H9 (cell line): ENCODE measurements around the gene MYNN. TPM values are rescaled to one million over a fixed set of nuclear protein-coding genes. Genes with fewer than 3 reads are reported as not detected.

Source experiments
- DNase-seq: peaks from one replicate; pipeline ENCODE4 v3.0.0-alpha.2; 2017
- H2AFZ ChIP-seq: one replicate; pipeline ENCODE4 v1.6.1; 2013; ENCODE audit warnings: mild to moderate bottlenecking, low read length, control low read depth, moderate library complexity
- H2AK5ac ChIP-seq: 2 replicates; pipeline ENCODE4 v1.6.1; 2013; ENCODE audit warnings: low read length, control low read depth, mixed read lengths; ENCODE audit not compliant: insufficient read length
- H2BK120ac ChIP-seq: one replicate; pipeline ENCODE4 v1.6.1; 2013; ENCODE audit warnings: low read depth, mild to moderate bottlenecking, low read length, control low read depth, inconsistent platforms; ENCODE audit not compliant: poor library complexity, severe bottlenecking
- H2BK12ac ChIP-seq: 2 replicates; pipeline ENCODE4 v1.6.1; 2013; ENCODE audit warnings: low read length, control low read depth, mixed read lengths, low read depth; ENCODE audit not compliant: insufficient read length
- H2BK15ac ChIP-seq: 2 replicates; pipeline ENCODE4 v1.6.1; 2013; ENCODE audit warnings: low read depth, low read length, control low read depth
- H2BK20ac ChIP-seq: one replicate; pipeline ENCODE4 v1.6.1; 2013; ENCODE audit warnings: low read depth, mild to moderate bottlenecking, low read length, control low read depth, inconsistent platforms; ENCODE audit not compliant: poor library complexity, severe bottlenecking
- H2BK5ac ChIP-seq: 2 replicates; pipeline ENCODE4 v1.6.1; 2013; ENCODE audit warnings: low read length, control low read depth, mixed read lengths; ENCODE audit not compliant: insufficient read length
- H3K14ac ChIP-seq: 2 replicates; pipeline ENCODE4 v1.6.1; 2013; ENCODE audit warnings: low read length, control low read depth; ENCODE audit not compliant: insufficient read depth
- H3K18ac ChIP-seq: 2 replicates; pipeline ENCODE4 v1.6.1; 2013; ENCODE audit warnings: low read depth, mild to moderate bottlenecking, mixed read lengths, low read length, control low read depth; ENCODE audit not compliant: insufficient read length
- H3K23ac ChIP-seq: 2 replicates; pipeline ENCODE4 v1.6.1; 2013; ENCODE audit warnings: low read length, control low read depth, mixed read lengths, low read depth; ENCODE audit not compliant: insufficient read length
- H3K23me2 ChIP-seq: 2 replicates; pipeline ENCODE4 v1.6.1; 2013; ENCODE audit warnings: low read depth, mild to moderate bottlenecking, mixed read lengths, low read length, control low read depth; ENCODE audit not compliant: insufficient read length, poor library complexity, severe bottlenecking
- H3K27ac ChIP-seq: 2 replicates; pipeline ENCODE4 v1.5.1; 2013; ENCODE audit warnings: low read length, control low read depth, mixed read lengths, low read depth; ENCODE audit not compliant: insufficient read length
- H3K27me3 ChIP-seq: 2 replicates; pipeline ENCODE4 v1.6.1; 2013; ENCODE audit warnings: low read length, control low read depth, inconsistent platforms; ENCODE audit not compliant: insufficient read depth
- H3K4ac ChIP-seq: 2 replicates; pipeline ENCODE4 v1.6.1; 2013; ENCODE audit warnings: low read depth, mild to moderate bottlenecking, control low read depth, inconsistent platforms, low read length, moderate library complexity
- H3K4me1 ChIP-seq: 2 replicates; pipeline ENCODE4 v1.6.1; 2013; ENCODE audit warnings: low read length, control low read depth, inconsistent platforms; ENCODE audit not compliant: insufficient read depth
- H3K4me2 ChIP-seq: 2 replicates; pipeline ENCODE4 v1.6.1; 2013; ENCODE audit warnings: low read length, control low read depth, mixed read lengths; ENCODE audit not compliant: insufficient read length, insufficient read depth
- H3K56ac ChIP-seq: 2 replicates; pipeline ENCODE4 v1.6.1; 2013; ENCODE audit warnings: low read depth, mild to moderate bottlenecking, mixed read lengths, low read length, control low read depth; ENCODE audit not compliant: insufficient read length
- H3K79me1 ChIP-seq: 2 replicates; pipeline ENCODE4 v1.6.1; 2013; ENCODE audit warnings: low read depth, mild to moderate bottlenecking, moderate library complexity, low read length, control low read depth, inconsistent platforms; ENCODE audit not compliant: insufficient read depth, poor library complexity, severe bottlenecking
- H3K79me2 ChIP-seq: 2 replicates; pipeline ENCODE4 v1.6.1; 2013; ENCODE audit warnings: low read length, control low read depth, inconsistent platforms; ENCODE audit not compliant: insufficient read depth
- H3K9ac ChIP-seq: 2 replicates; pipeline ENCODE4 v1.6.1; 2013; ENCODE audit warnings: low read length, control low read depth, mixed read lengths; ENCODE audit not compliant: insufficient read length; ENCODE audit errors: extremely low read depth
- H3K9me3 ChIP-seq: one replicate; pipeline ENCODE4 v1.6.1; 2013; ENCODE audit warnings: low read depth, low read length, inconsistent platforms; ENCODE audit not compliant: control insufficient read depth
- H3T11ph ChIP-seq: one replicate; pipeline ENCODE4 v1.6.1; 2013; ENCODE audit warnings: mild to moderate bottlenecking, low read length, control low read depth, inconsistent platforms
- H4K20me1 ChIP-seq: one replicate; pipeline ENCODE4 v1.6.1; 2013; ENCODE audit not compliant: control insufficient read depth, insufficient read length, insufficient read depth
- H4K5ac ChIP-seq: 2 replicates; pipeline ENCODE4 v1.6.1; 2013; ENCODE audit warnings: low read depth, mild to moderate bottlenecking, mixed read lengths, low read length, control low read depth; ENCODE audit not compliant: insufficient read length
- H4K8ac ChIP-seq: replicated peaks from 2 replicates; pipeline ENCODE4 v1.6.1; 2013; ENCODE audit warnings: low read length, control low read depth, mixed read lengths, low read depth; ENCODE audit not compliant: insufficient read length
- H4K91ac ChIP-seq: 2 replicates; pipeline ENCODE4 v1.6.1; 2013; ENCODE audit warnings: low read depth, mild to moderate bottlenecking, moderate library complexity, mixed read lengths, low read length, control low read depth; ENCODE audit not compliant: insufficient read length
- H3K27ac Mint-ChIP-seq, 3 experiments: 2 replicates in 2 of 3; 3 replicates in 1 of 3; pipeline ENCODE4 v1.8.0; 2020 to 2021; ENCODE audit warnings: mixed read lengths in 3 of 3, mild to moderate bottlenecking in 1 of 3, moderate library complexity in 1 of 3
- H3K27me3 Mint-ChIP-seq: 2 replicates; pipeline ENCODE4 v1.8.0; 2021; ENCODE audit warnings: low read depth, mild to moderate bottlenecking, moderate library complexity, mixed read lengths
- H3K36me3 Mint-ChIP-seq, 3 experiments: 2 replicates in 2 of 3; 3 replicates in 1 of 3; pipeline ENCODE4 v1.8.0; 2020 to 2021; ENCODE audit warnings: low read depth in 3 of 3, mixed read lengths in 3 of 3; ENCODE audit not compliant: insufficient read depth in 1 of 3
- H3K4me1 Mint-ChIP-seq, 2 experiments: 2 replicates each; pipeline ENCODE4 v1.8.0; 2020; ENCODE audit warnings: mixed read lengths in 2 of 2
- H3K4me3 Mint-ChIP-seq, 2 experiments: 2 replicates in 1 of 2; 3 replicates in 1 of 2; pipeline ENCODE4 v1.8.0; 2020 to 2021; ENCODE audit warnings: mild to moderate bottlenecking in 2 of 2, mixed read lengths in 2 of 2, moderate library complexity in 1 of 2
- H3K9me3 Mint-ChIP-seq, 2 experiments: 2 replicates in 1 of 2; 3 replicates in 1 of 2; pipeline ENCODE4 v1.8.0; 2020; ENCODE audit warnings: mild to moderate bottlenecking in 2 of 2, mixed read lengths in 2 of 2, moderate library complexity in 1 of 2
- CTCF ChIP-seq: fragments of 200-600 bp; sonication (generic); conservative IDR thresholded peaks from 3 replicates; pipeline ENCODE4 v1.8.0; 2021; ENCODE audit warnings: antibody characterized with exemption, mild to moderate bottlenecking
- WGBS: extraction: QIAGEN DNeasy Blood & Tissue Kit; methylation state at CpG from one replicate; pipeline ENCODE4 v1.1.7; 2013; ENCODE audit warnings: missing lambda C conversion rate, low lambda C conversion rate, mixed read lengths; ENCODE audit not compliant: insufficient read length; ENCODE audit errors: extremely low coverage; 5-methylcytosine and 5-hydroxymethylcytosine counted together
- total RNA-seq: library from RNA; stranded (reverse); gene quantifications from 2 replicates; pipeline ENCODE4 v1.2.1, GENCODE V29; 2021

Gene MYNN
- total RNA-seq, 1 experiment from 2014 or later: 15.9 TPM

- H3K23ac ChIP-seq: no peak overlapping the region
- no peaks in the 10 kb centered on the region for H3K4me1 ChIP-seq
- H2AK5ac ChIP-seq: no peak overlapping the region
- no peak overlapping the region for H2BK12ac ChIP-seq
- H2BK15ac ChIP-seq: no peak overlapping the region
- TF ChIP-seq CTCF: peak; percentile 67
- no peak overlapping the region for H3K4me2 ChIP-seq
- H3K36me3 Mint-ChIP-seq: no peaks in the 10 kb centered on the region
- H4K20me1 ChIP-seq: no peaks in the 10 kb centered on the region
- WGBS: no CpG with 5 or more reads among the region's 1 CpG
- no peaks in the 10 kb centered on the region; the same call in 1 of the 2 replicates for H3K27me3 Mint-ChIP-seq
- H4K8ac ChIP-seq: no peak overlapping the region
- H3K9ac ChIP-seq: no peak overlapping the region
- no peak overlapping the region for H3K4ac ChIP-seq
- H3K27ac ChIP-seq: no peak overlapping the region
- peak overlapping the region; percentile 22 for H2AFZ ChIP-seq
- H3K4me1 Mint-ChIP-seq: peaks cover 13 to 17% of the 10 kb centered on the region in 2 experiments
- H2BK5ac ChIP-seq: no peak overlapping the region
- no peaks in the 10 kb centered on the region for H3K27me3 ChIP-seq
- H3K27ac Mint-ChIP-seq: 0 out of 7 replicates have a peak overlapping the region, but pooled peaks of 1 of the 3 experiments have one; percentile 82
- H2BK20ac ChIP-seq: no peak overlapping the region
- no peaks in the 10 kb centered on the region for H3K23me2 ChIP-seq
- H3K9me3 Mint-ChIP-seq: no peaks in the 10 kb centered on the region
- H3K14ac ChIP-seq: no peak overlapping the region
- no peak overlapping the region for H3K18ac ChIP-seq
- H3K4me3 Mint-ChIP-seq: no peak overlapping the region
- H2BK120ac ChIP-seq: no peak overlapping the region
- H4K91ac ChIP-seq: no peak overlapping the region
- no peaks in the 10 kb centered on the region for H3K9me3 ChIP-seq
- H4K5ac ChIP-seq: no peak overlapping the region
- no peaks in the 10 kb centered on the region for H3K79me1 ChIP-seq
- no peak for DNase-seq
- H3K79me2 ChIP-seq: no peaks in the 10 kb centered on the region
- no peak overlapping the region for H3K56ac ChIP-seq
- H3T11ph ChIP-seq: no peak overlapping the region
These were observed 28.7 kb upstream of the MYNN start for GRCh38 chr3:169744366-169745054.
